ENCODE measurements around the gene GNB1. TPM values are rescaled to one million over a fixed set of nuclear protein-coding genes. Genes with fewer than 3 reads are reported as not detected.
"Not testable (repeated sequence)": the region's sequence is repeated elsewhere in the genome, so short reads cannot be mapped to it uniquely, and the experiment has no call there.

The GNB1 gene
- total RNA-seq, 1 donor from 2014 or later: 148 TPM

GRCh38 chr1:1857096-1857703 lies 33.7 kb downstream of the GNB1 start:
- no peak for ATAC-seq

- not testable (repeated sequence) for ATAC-seq
Observed at GRCh38 chr1:1856161-1856560, 34.7 kb downstream of the GNB1 start.

- ATAC-seq: no peak
Observed at GRCh38 chr1:1853593-1854257, 37.2 kb downstream of the GNB1 start.

GRCh38 chr1:1852619-1853414 lies 38.1 kb downstream of the GNB1 start:
- no peak for ATAC-seq

GRCh38 chr1:1847890-1848289 lies 43.0 kb downstream of the GNB1 start:
- ATAC-seq: no peak

GRCh38 chr1:1847061-1847850 lies 43.6 kb downstream of the GNB1 start:
- ATAC-seq: no peak

- ATAC-seq: no peak
Observed at GRCh38 chr1:1846386-1846918, 44.4 kb downstream of the GNB1 start.

GRCh38 chr1:1842360-1843146 lies 48.3 kb downstream of the GNB1 start:
- peak; percentile 10 for ATAC-seq

GRCh38 chr1:1841575-1841995 lies 49.3 kb downstream of the GNB1 start:
- ATAC-seq: no peak

- ATAC-seq: no peak
Observed at GRCh38 chr1:1839311-1839965, 51.4 kb downstream of the GNB1 start.

- no peak for ATAC-seq
Observed at GRCh38 chr1:1836119-1836518, 54.8 kb downstream of the GNB1 start.

- peak; percentile 77 for ATAC-seq
Observed at GRCh38 chr1:1835546-1835945, 55.3 kb downstream of the GNB1 start.

- ATAC-seq: no peak
Observed at GRCh38 chr1:1833916-1834325, 57.0 kb downstream of the GNB1 start.

- ATAC-seq: peak; percentile 37
Observed at GRCh38 chr1:1833456-1833855, 57.4 kb downstream of the GNB1 start.

GRCh38 chr1:1832820-1833219 lies 58.1 kb downstream of the GNB1 start:
- no peak for ATAC-seq

- no peak for ATAC-seq
Observed at GRCh38 chr1:1832166-1832565, 58.7 kb downstream of the GNB1 start.

- no peak for ATAC-seq
Observed at GRCh38 chr1:1827089-1827848, 63.6 kb downstream of the GNB1 start.

- ATAC-seq: peak; percentile 64
Observed at GRCh38 chr1:1826356-1827088, 64.4 kb downstream of the GNB1 start.

- no peak for ATAC-seq
Observed at GRCh38 chr1:1825217-1825616, 65.7 kb downstream of the GNB1 start.

GRCh38 chr1:1819762-1820161 lies 71.1 kb downstream of the GNB1 start:
- no peak for ATAC-seq

Data from esophagus mucosa (tissue), 1 donor.